ENCODE data around the gene LATS1. TPM values are rescaled to one million over a fixed set of nuclear protein-coding genes. Genes with fewer than 3 reads are reported as not detected.

LATS1 gene
- total RNA-seq, 1 experiment from 2014 or later = 15.4 TPM

DNA sequence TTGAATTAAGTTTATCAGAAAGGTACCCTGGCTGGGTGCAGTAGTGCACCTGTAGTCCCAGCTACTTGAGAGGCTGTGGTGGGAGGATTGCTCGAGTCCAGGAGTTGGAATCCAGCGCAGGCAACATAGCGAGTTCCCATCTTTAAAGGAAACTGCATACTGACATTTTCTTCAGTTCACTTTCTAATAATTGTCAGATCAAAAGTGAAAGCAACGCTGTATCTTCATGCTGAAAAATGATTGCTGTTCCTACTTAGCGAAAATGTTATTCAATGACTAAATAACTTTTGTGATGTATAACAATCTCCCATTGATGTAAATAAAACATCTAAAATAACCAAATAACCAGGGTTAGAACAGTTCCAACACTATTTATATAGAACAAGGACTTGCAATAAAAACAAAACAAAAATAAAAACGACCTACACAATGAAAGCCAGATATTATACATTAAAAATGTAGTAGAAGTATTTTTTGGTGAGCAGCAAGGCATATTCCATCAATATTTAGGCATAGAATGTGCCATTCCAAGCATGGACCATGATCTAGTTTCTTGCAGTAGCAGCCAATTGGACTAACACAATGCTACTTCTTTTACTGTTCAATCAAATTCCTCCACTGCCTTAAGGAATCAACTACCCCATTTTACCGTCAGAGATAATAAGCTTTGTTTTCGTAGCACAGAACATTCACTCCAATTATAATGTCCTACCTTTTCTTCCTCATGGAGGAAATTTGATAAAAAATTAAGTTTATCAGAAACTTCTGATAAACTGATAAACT is 1.5 kb downstream of the LATS1 start:
- POLR2A ChIA-PET (ENCODE audit: unreplicated experiment) = interaction anchor here (0.6 kb wide), 1 partner anchor 27 kb away, joined by 3 read pairs; no protein-coding TSS in a partner anchor
- H3K9me2 ChIP-seq (ENCODE audit: insufficient read depth) = no peaks in the 10 kb centered on the region
- intact Hi-C loops (cut with micrococcal nuclease; ENCODE audit: unreplicated experiment) = no loop called here
- H2AFZ ChIP-seq = no peak overlapping the region
- peak overlapping the region; percentile 79 for H3K4me3 ChIP-seq
- peaks cover 6% of the 10 kb centered on the region for H3F3A ChIP-seq (ENCODE audit: insufficient read depth, low read depth)
- TF ChIP-seq, protein P1, sequence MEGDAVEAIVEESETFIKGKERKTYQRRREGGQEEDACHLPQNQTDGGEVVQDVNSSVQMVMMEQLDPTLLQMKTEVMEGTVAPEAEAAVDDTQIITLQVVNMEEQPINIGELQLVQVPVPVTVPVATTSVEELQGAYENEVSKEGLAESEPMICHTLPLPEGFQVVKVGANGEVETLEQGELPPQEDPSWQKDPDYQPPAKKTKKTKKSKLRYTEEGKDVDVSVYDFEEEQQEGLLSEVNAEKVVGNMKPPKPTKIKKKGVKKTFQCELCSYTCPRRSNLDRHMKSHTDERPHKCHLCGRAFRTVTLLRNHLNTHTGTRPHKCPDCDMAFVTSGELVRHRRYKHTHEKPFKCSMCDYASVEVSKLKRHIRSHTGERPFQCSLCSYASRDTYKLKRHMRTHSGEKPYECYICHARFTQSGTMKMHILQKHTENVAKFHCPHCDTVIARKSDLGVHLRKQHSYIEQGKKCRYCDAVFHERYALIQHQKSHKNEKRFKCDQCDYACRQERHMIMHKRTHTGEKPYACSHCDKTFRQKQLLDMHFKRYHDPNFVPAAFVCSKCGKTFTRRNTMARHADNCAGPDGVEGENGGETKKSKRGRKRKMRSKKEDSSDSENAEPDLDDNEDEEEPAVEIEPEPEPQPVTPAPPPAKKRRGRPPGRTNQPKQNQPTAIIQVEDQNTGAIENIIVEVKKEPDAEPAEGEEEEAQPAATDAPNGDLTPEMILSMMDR (conservative IDR thresholded peaks at IDR 0.05) = no peak
- no peak for TF ChIP-seq EZH2 (IDR thresholded peaks at IDR 0.05; ENCODE audit: low read depth)
- H4K20me1 ChIP-seq (ENCODE audit: insufficient read depth) = no peaks in the 10 kb centered on the region; the same call in 1 of the 2 replicates
- peaks cover 68% of the 10 kb centered on the region for H3K79me2 ChIP-seq (ENCODE audit: low read depth)
- peaks cover 21% of the 10 kb centered on the region; the same call in 1 of the 2 replicates for H3K4me1 ChIP-seq (replicated peaks; ENCODE audit: insufficient read depth)
- no peak for DNase-seq
- H3K4me2 ChIP-seq = peak overlapping the region; percentile 84
- H3K27me3 ChIP-seq (ENCODE audit: insufficient read depth, low read depth) = no peaks in the 10 kb centered on the region
- no peaks in the 10 kb centered on the region for H3K9me3 ChIP-seq (ENCODE audit: insufficient read depth, low read depth)
- peak overlapping the region; percentile 92; the same call in 1 of the 2 replicates for H3K27ac ChIP-seq
- CTCF ChIA-PET = no interaction called here
- no TSS peak for BruUV-seq (replicated peaks)
- no peaks in the 10 kb centered on the region for H3K36me3 ChIP-seq (ENCODE audit: low read depth)

DNA sequence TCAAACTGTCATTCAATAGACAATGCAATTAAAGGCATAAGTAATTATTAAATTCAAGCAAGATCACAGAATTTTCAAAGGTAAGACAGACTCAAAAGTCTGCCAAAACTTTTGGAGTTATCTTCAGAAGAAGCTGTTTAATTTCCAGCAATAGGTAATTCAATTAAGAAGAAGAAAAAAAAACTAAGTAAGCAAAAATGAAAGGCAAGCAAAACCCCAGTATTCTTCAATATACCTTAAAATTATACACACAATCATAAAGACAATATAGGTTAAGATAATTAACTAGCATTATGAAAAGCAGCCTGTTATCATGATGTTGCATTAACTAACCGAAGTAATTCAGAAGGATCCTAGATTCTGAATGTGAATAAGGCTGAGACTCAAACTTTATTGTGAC is 3.5 kb downstream of the LATS1 start:
- H3K4me2 ChIP-seq = no peak overlapping the region
- H3K4me3 ChIP-seq = no peak overlapping the region
- DNase-seq = no peak
- peaks cover 21% of the 10 kb centered on the region; the same call in 1 of the 2 replicates for H3K4me1 ChIP-seq (replicated peaks; ENCODE audit: insufficient read depth)
- no peaks in the 10 kb centered on the region for H3K9me2 ChIP-seq (ENCODE audit: insufficient read depth)
- H2AFZ ChIP-seq = no peak overlapping the region
- no peaks in the 10 kb centered on the region for H3K9me3 ChIP-seq (ENCODE audit: insufficient read depth, low read depth)
- intact Hi-C loops (cut with micrococcal nuclease; ENCODE audit: unreplicated experiment) = no loop called here
- ChIA-PET CTCF (no interaction called here), POLR2A (ENCODE audit: unreplicated experiment) (no interaction called here)
- H3F3A ChIP-seq (ENCODE audit: insufficient read depth, low read depth) = peaks cover 6% of the 10 kb centered on the region
- TF ChIP-seq, protein P1 (conservative IDR thresholded peaks at IDR 0.05) = no peak
- no peak for TF ChIP-seq EZH2 (IDR thresholded peaks at IDR 0.05; ENCODE audit: low read depth)
- no peaks in the 10 kb centered on the region; the same call in 1 of the 2 replicates for H4K20me1 ChIP-seq (ENCODE audit: insufficient read depth)
- no peaks in the 10 kb centered on the region for H3K36me3 ChIP-seq (ENCODE audit: low read depth)
- H3K27me3 ChIP-seq (ENCODE audit: insufficient read depth, low read depth) = no peaks in the 10 kb centered on the region
- peaks cover 85% of the 10 kb centered on the region for H3K79me2 ChIP-seq (ENCODE audit: low read depth)
- no peak overlapping the region for H3K27ac ChIP-seq
- BruUV-seq (replicated peaks) = no TSS peak

DNA sequence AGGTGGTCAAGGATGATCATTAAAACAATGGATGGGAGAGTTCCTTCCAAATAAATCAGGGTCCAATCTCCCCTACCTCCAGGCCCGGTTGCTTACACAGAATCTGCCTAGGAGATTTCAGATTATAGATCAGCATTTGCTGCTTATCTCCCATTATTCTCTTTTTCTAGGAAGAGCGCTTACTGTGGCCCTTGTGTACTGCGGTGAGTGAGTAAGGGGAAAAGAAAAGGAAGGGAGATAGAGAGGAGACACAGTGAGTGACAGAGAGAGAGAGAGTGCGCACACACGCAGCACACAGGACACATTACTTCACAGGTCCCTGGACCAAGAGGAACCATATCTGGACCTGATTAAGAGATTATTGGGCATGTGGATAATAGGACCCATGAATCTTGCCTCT is 6.2 kb downstream of the LATS1 start:
- intact Hi-C loops (cut with micrococcal nuclease; ENCODE audit: unreplicated experiment) = no loop called here
- Histone ChIP-seq H4K20me1 (ENCODE audit: insufficient read depth) (peaks cover 5% of the 10 kb centered on the region; the same call in 1 of the 2 replicates), H3K4me1 (replicated peaks; ENCODE audit: insufficient read depth) (peaks cover 24% of the 10 kb centered on the region), H3K27ac (no peak overlapping the region), H3F3A (ENCODE audit: insufficient read depth, low read depth) (0 out of 2 replicates have a peak, but pooled peaks cover 4% of the 10 kb centered on the region), H3K9me2 (ENCODE audit: insufficient read depth) (no peaks in the 10 kb centered on the region), H3K79me2 (ENCODE audit: low read depth) (peaks cover 95% of the 10 kb centered on the region), H3K4me3 (no peak overlapping the region), H3K27me3 (ENCODE audit: insufficient read depth, low read depth) (no peaks in the 10 kb centered on the region), H2AFZ (no peak overlapping the region), H3K9me3 (ENCODE audit: insufficient read depth, low read depth) (no peaks in the 10 kb centered on the region), H3K36me3 (ENCODE audit: low read depth) (no peaks in the 10 kb centered on the region), H3K4me2 (no peak overlapping the region)
- POLR2A ChIA-PET (ENCODE audit: unreplicated experiment) = no interaction called here
- DNase-seq = no peak
- BruUV-seq (replicated peaks) = no TSS peak
- TF ChIP-seq, protein P1 (conservative IDR thresholded peaks at IDR 0.05) = no peak
- no peak for TF ChIP-seq EZH2 (IDR thresholded peaks at IDR 0.05; ENCODE audit: low read depth)
- CTCF ChIA-PET = interaction anchor here (0.6 kb wide), 2 partner anchors 21 to 151 kb away, joined by 3 to 5 read pairs; no protein-coding TSS in a partner anchor
